Sigmoid colon (tissue), 7 donors: Measurements from ENCODE around the gene NCKAP5. TPM values are rescaled to one million over a fixed set of nuclear protein-coding genes. Genes with fewer than 3 reads are reported as not detected.
A peak's percentile ranks its signal among the peaks of the same experiment; 100 is the strongest.

Source experiments
- DNase-seq: peaks from one replicate; pipeline ENCODE4 v3.0.0-alpha.2; 2019
- H3K27ac ChIP-seq, 4 donors: fragments of 200-600 bp; sonication (generic); one replicate each; pipeline ENCODE4 v1.5.1; 2016 to 2019; ENCODE audit warnings: mild to moderate bottlenecking in 1 of 4
- H3K27me3 ChIP-seq, 3 donors: fragments of 200-600 bp; sonication (generic); one replicate each; pipeline ENCODE4 v1.5.1; 2019; ENCODE audit warnings: mild to moderate bottlenecking in 1 of 3
- H3K36me3 ChIP-seq, 4 donors: fragments of 200-600 bp; sonication (generic); one replicate each; pipeline ENCODE4 v1.5.1; 2016 to 2019
- H3K4me1 ChIP-seq, 4 donors: fragments of 200-600 bp; sonication (generic); one replicate each; pipeline ENCODE4 v1.5.1; 2017 to 2019
- H3K4me3 ChIP-seq, 4 donors: fragments of 200-600 bp; sonication (generic); one replicate each; pipeline ENCODE4 v1.5.1; 2017 to 2019; ENCODE audit warnings: mild to moderate bottlenecking in 2 of 4, moderate library complexity in 1 of 4
- H3K9me3 ChIP-seq, 4 donors: fragments of 200-600 bp in 3 of 4; sonication (generic) in 3 of 4; one replicate each; pipeline versions ENCODE4 v1.5.1 to v1.6.1; 2013 to 2019
- EP300 ChIP-seq, 4 donors: sonication (generic); formaldehyde crosslinking; IDR thresholded peaks; one replicate each; pipeline ENCODE4 v1.6.1; 2017; ENCODE audit warnings: antibody characterized with exemption in 4 of 4
- POLR2A ChIP-seq, 2 donors: fragments of 450-650 bp; IDR thresholded peaks; one replicate each; pipeline ENCODE4 v1.6.1; 2016; ENCODE audit warnings: antibody characterized with exemption in 2 of 2, mild to moderate bottlenecking in 2 of 2, moderate library complexity in 2 of 2
- POLR2AphosphoS5 ChIP-seq, 4 donors: sonication (generic); formaldehyde crosslinking; IDR thresholded peaks; one replicate each; pipeline ENCODE4 v1.6.1; 2017; ENCODE audit warnings: antibody characterized with exemption in 4 of 4
- WGBS, 2 donors: extraction: QIAGEN DNeasy Blood & Tissue Kit; methylation state at CpG; one replicate each; pipeline ENCODE4 v1.1.7; 2013; 5-methylcytosine and 5-hydroxymethylcytosine counted together
- intact Hi-C: fragments of 100-400 bp; cut with DNase I; formaldehyde crosslinking; loops from one replicate; pipeline ENCODE4 v1.15.1; 2023
- polyA plus RNA-seq, 3 donors: library from polyadenylated mRNA; stranded (reverse); fragments of 200-250 nt; gene quantifications; one replicate each; pipeline ENCODE4 v1.2.3, GENCODE V29; 2013
- total RNA-seq, 4 donors: library from RNA; depleted of rRNA; stranded (reverse); fragments of >200 nt; gene quantifications; one replicate each; pipeline ENCODE4 v1.1.0, GENCODE V29; 2016
- TF ChIP-seq, protein P1 (sequence below), 4 experiments: fragments of 450-650 bp in 3 of 4; fragments of 200-600 bp in 1 of 4; IDR thresholded peaks; one replicate each; pipeline ENCODE4 v1.5.1; 2016 to 2019; ENCODE audit warnings: antibody characterized with exemption in 4 of 4, mild to moderate bottlenecking in 3 of 4, moderate library complexity in 2 of 4
- donor health status: healthy with polysubstance abuse.
- donor health status: Bipolar disorder and iron deficiency.
- donor health status: healthy.

The NCKAP5 gene
- total and polyA plus RNA-seq, 7 donors: under 0.01 to 3.7 (median 0.60) TPM

DNA sequence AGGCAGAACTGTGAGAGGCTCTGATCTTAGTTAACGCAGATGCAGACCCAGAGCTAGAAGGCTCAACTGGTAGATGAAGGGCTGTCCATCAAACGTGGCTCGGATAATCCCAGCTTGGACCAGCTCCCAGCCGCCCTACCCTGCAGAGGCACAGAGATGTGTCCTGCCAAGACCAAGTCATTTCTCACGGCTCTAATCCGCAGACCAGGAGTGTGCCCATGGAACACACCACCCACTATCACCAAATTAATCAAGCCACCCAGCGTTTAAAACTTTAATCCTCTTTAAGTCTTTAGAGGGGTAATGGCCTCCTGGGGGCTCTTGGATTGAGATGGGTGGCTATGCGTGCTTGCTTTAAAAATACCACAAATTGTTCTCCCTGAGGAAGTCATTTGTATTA, 915.8 kb downstream of the NCKAP5 start:
- H3K4me3 ChIP-seq: no peak overlapping the region
- DNase-seq: no peak
- WGBS, 2 donors: 88 to 90% methylated on average over 8 of the region's 8 CpGs
- no peaks in the 10 kb centered on the region for H3K9me3 ChIP-seq
- H3K27ac ChIP-seq: no peak overlapping the region
- TF ChIP-seq EP300 (IDR thresholded peaks at IDR 0.05): no peak
- TF ChIP-seq POLR2A (IDR thresholded peaks at IDR 0.05): no peak
- TF ChIP-seq, protein P1, sequence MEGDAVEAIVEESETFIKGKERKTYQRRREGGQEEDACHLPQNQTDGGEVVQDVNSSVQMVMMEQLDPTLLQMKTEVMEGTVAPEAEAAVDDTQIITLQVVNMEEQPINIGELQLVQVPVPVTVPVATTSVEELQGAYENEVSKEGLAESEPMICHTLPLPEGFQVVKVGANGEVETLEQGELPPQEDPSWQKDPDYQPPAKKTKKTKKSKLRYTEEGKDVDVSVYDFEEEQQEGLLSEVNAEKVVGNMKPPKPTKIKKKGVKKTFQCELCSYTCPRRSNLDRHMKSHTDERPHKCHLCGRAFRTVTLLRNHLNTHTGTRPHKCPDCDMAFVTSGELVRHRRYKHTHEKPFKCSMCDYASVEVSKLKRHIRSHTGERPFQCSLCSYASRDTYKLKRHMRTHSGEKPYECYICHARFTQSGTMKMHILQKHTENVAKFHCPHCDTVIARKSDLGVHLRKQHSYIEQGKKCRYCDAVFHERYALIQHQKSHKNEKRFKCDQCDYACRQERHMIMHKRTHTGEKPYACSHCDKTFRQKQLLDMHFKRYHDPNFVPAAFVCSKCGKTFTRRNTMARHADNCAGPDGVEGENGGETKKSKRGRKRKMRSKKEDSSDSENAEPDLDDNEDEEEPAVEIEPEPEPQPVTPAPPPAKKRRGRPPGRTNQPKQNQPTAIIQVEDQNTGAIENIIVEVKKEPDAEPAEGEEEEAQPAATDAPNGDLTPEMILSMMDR (IDR thresholded peaks at IDR 0.05): no peak
- no peak for TF ChIP-seq POLR2AphosphoS5 (IDR thresholded peaks at IDR 0.05)
- peaks cover 0 to 6% (median 0%) of the 10 kb centered on the region in 3 donors for H3K27me3 ChIP-seq
- intact Hi-C loops: no loop called here
- no peaks in the 10 kb centered on the region for H3K4me1 ChIP-seq
- H3K36me3 ChIP-seq: no peaks in the 10 kb centered on the region

DNA sequence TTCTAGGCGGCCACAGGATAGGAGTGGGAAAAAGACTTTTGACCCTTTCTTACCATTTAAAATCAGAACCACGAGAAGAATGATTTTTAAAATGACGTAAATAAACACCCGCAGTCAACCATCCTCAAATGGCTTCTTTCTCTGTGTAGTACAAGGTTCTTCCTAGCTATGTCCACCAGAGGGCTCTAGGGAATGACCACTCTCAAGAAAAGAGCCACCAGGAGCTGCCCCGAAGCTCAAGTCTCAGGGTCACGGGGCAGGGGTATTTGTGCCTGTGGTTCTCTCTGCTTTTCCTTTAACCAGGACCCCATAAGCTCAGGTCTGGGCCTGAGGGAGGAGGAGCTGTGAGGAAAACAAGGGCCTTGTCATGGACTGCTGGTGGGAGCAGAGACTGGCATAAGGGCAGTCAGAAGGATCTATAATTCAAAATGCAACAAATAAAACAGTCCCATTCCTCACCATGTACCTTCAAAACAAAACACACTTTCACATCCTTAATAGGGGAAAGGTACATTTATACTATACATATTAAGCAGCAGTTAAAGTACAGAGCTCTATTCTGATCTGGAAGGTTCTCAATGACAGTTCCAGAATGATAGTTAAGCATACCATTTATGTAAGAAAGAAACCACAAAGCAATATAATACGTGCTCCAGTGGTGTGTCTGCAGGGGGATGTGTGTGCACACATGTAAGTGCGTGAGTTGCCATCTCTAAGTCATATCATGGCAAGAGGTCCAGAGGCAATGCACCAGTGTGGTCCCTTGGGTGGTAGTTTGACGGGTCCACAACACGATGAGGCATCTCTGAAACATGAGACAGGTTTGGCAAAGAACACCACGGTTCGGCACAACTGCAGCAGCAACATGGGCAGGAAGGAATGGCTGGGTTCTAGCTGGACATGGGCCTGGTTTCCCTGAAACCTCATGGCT, 916.9 kb downstream of the NCKAP5 start:
- Histone ChIP-seq H3K27me3 (peaks cover 0 to 10% (median 0%) of the 10 kb centered on the region in 3 donors), H3K27ac (no peak overlapping the region), H3K4me3 (no peak overlapping the region), H3K36me3 (no peaks in the 10 kb centered on the region), H3K4me1 (no peaks in the 10 kb centered on the region), H3K9me3 (no peaks in the 10 kb centered on the region)
- no peak for DNase-seq
- WGBS, 2 donors: 76 to 77% methylated on average over 12 of the region's 12 CpGs
- intact Hi-C loops: no loop called here
- TF ChIP-seq POLR2A (IDR thresholded peaks at IDR 0.05): no peak
- TF ChIP-seq, protein P1 (IDR thresholded peaks at IDR 0.05): peak in 2 of 4 experiments; percentile 47 to 49

DNA sequence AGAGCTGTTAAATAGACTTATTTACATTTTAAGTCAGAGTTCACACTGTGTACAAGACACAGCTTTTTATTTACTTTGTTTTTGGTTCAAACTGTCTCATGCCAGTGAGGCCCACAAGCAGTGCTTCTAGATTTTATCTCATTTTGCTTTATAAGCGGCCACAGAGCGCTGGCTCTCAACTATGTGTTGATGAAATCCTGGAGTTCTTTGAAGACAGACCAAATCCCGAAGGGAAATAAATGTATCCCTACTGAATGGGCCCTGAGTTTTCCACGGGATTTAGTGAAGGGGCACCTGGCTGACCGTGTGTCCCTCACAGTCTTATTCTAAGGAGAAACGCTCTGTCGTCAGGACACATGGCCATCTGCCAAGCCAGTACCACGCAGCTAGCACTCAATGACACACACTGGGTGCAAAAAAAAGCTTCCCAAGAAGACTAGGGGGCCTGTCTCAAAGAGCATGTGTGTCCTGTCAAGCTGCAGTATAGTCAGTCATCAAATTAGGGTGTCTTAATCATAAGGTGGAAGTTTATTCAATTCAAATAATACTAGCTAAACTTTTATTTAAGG, 921.6 kb downstream of the NCKAP5 start:
- DNase-seq: no peak
- TF ChIP-seq POLR2A (IDR thresholded peaks at IDR 0.05) (no peak), POLR2AphosphoS5 (IDR thresholded peaks at IDR 0.05) (no peak), EP300 (IDR thresholded peaks at IDR 0.05) (no peak)
- TF ChIP-seq, protein P1 (IDR thresholded peaks at IDR 0.05): no peak
- Histone ChIP-seq H3K4me1 (no peaks in the 10 kb centered on the region), H3K27me3 (peaks cover 0 to 16% (median 0%) of the 10 kb centered on the region in 3 donors), H3K27ac (no peak overlapping the region), H3K9me3 (no peaks in the 10 kb centered on the region), H3K4me3 (no peak overlapping the region), H3K36me3 (no peaks in the 10 kb centered on the region)
- 84 to 89% methylated on average over 8 of the region's 8 CpGs for WGBS, 2 donors
- intact Hi-C loops: no loop called here

DNA sequence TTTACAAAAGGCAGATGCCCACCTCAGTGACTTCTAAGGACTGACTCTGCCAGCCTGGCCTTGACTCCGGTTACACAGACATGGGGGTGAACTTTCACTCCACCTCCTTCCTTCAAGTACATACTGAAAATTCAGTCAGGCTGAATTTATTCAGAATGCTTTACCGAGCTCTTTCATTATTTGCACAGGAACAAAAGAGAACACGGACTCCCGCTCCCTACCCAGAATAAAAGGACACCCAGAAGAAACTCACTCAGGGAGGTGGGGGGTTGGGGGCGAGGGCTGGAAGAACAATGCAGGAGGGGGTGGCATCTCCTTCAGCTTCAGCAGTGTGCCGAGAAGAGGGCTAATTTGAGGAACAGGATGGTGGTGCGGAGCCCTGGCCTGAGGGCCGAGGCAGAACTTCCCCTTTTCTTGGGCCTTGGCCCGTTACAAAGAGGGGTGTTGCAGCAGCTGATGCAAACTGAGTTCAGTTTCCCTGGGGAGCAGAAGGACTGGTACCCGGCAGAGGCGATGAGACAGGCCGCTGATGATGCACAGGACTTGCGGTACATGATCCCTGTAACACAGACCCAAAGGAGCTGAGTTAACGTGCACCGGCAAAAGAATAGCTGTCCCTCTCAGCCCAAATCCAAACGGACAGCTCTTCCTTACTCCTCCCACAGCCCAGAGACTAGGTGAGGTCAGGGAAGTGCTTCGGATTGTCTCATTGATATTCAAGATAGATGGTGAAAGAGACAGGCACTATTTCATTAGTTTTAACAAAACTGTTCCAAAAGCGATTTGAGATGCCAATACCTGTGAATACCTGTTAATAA, 922.3 kb downstream of the NCKAP5 start:
- WGBS, 2 donors: 66 to 89% methylated on average over 18 of the region's 18 CpGs
- TF ChIP-seq EP300 (IDR thresholded peaks at IDR 0.05): no peak
- TF ChIP-seq POLR2AphosphoS5 (IDR thresholded peaks at IDR 0.05): no peak
- TF ChIP-seq POLR2A (IDR thresholded peaks at IDR 0.05): no peak
- TF ChIP-seq, protein P1 (IDR thresholded peaks at IDR 0.05): no peak
- intact Hi-C loops: no loop called here
- no peak overlapping the region for H3K27ac ChIP-seq
- no peaks in the 10 kb centered on the region for H3K4me1 ChIP-seq
- no peaks in the 10 kb centered on the region for H3K9me3 ChIP-seq
- DNase-seq: no peak
- no peaks in the 10 kb centered on the region for H3K36me3 ChIP-seq
- H3K4me3 ChIP-seq: no peak overlapping the region
- peaks cover 0 to 16% (median 0%) of the 10 kb centered on the region in 3 donors for H3K27me3 ChIP-seq
